AG04450 (cell line): ENCODE data around the gene CAMKMT. TPM values are rescaled to one million over a fixed set of nuclear protein-coding genes. Genes with fewer than 3 reads are reported as not detected.

Experiments used
- CTCF ChIA-PET: fragments of 300-600, 350-600 bp; formaldehyde crosslinking; extraction: SDS; loops from one replicate; lab custom pipeline; 2022; ENCODE audit warnings: antibody characterized with exemption, inconsistent platforms; lab: Charles Lee
- POLR2A ChIA-PET: fragments of 350-600 bp; formaldehyde crosslinking; extraction: SDS; loops from one replicate; lab custom pipeline; 2021; ENCODE audit warnings: antibody characterized with exemption, inconsistent platforms; lab: Yijun Ruan, JAX
- DNase-seq: peaks from one replicate; pipeline ENCODE4 v3.0.0-alpha.2; 2011; ENCODE audit warnings: low read depth, low spot score
- H3K27ac ChIP-seq: one replicate; pipeline ENCODE4 v1.5.1; 2012; ENCODE audit warnings: low read depth, low read length, control low read depth
- H3K27me3 ChIP-seq: one replicate; pipeline ENCODE4 v1.6.0; 2012; ENCODE audit warnings: low read length; ENCODE audit not compliant: control insufficient read depth, insufficient read depth
- H3K4me3 ChIP-seq: 2 replicates; pipeline ENCODE4 v1.5.1; 2011; ENCODE audit warnings: mild to moderate bottlenecking, low read depth, low read length, control low read depth
- H3K9me3 ChIP-seq: 2 replicates; pipeline ENCODE4 v1.5.1; 2012; ENCODE audit warnings: low read length; ENCODE audit not compliant: control insufficient read depth, insufficient read depth
- CTCF ChIP-seq: IDR thresholded peaks from 2 replicates; pipeline ENCODE4 v1.5.1; 2011; ENCODE audit warnings: low read depth, low read length, control low read depth, inconsistent platforms
- polyA plus RNA-seq: library from polyadenylated mRNA; depleted of rRNA; stranded (reverse); fragments of >200 nt; gene quantifications from 2 replicates; pipeline ENCODE4 v1.2.3, GENCODE V29; 2011

CAMKMT gene
- polyA plus RNA-seq, 1 experiment: 10.2 TPM

- ChIA-PET CTCF (interaction anchor here (1.2 kb wide), 1 partner anchor 14 kb away, joined by 3 read pairs; no protein-coding TSS in a partner anchor), POLR2A (no interaction called here)
- Histone ChIP-seq H3K4me3 (no peak overlapping the region), H3K27me3 (no peaks in the 10 kb centered on the region), H3K27ac (no peak overlapping the region), H3K9me3 (no peaks in the 10 kb centered on the region)
- TF ChIP-seq CTCF: no peak
- no peak for DNase-seq
These were observed 32.4 kb upstream of the CAMKMT start for GRCh38 chr2:44329343-44329742.

DNA sequence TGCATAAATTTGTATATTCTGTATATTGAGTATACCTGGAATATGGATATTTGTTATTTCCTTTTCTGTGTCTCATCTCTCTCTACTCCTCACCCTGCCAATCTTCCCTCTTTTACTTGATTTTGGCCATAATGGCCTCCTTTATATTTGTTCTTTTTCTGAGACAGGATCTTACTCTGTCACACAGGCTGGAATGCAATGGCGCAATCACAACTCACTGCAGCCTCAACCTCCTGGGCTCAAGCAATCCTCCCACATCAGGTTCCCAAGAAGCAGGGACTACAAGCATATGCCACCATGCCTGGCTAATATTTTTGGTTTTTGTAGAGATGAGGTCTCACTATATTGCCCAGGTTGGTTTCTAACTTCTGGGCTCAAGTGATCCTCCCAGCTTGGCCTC lies 30.9 kb upstream of the CAMKMT start:
- POLR2A ChIA-PET: no interaction called here
- DNase-seq: no peak

DNA sequence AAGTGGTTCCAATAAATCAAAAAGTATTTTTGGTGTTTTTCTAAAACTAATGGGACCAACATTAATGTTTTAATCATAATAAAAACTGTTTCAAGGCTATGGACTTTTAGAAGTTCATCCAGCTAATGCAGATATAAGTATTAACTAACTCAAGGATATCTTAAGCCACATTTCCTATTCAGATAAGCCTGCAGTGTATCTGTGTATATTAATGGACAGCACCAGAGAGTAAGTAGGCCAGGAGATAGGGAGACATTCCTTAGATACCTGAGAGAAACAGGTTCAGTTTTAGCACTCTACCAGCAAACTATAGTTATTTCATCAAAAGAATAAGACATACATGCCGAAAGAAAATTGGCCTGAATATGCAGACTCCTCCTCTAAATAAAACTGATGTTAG lies 27.8 kb upstream of the CAMKMT start:
- Histone ChIP-seq H3K4me3 (no peak overlapping the region), H3K27me3 (no peaks in the 10 kb centered on the region), H3K27ac (no peak overlapping the region), H3K9me3 (no peaks in the 10 kb centered on the region)
- TF ChIP-seq CTCF: no peak
- ChIA-PET CTCF (no interaction called here), POLR2A (no interaction called here)
- DNase-seq: no peak

More for the DNA sequence above, 30.9 kb upstream of the CAMKMT start:
- TF ChIP-seq CTCF: no peak
- H3K27ac ChIP-seq: no peak overlapping the region
- no peak overlapping the region for H3K4me3 ChIP-seq
- no peaks in the 10 kb centered on the region for H3K9me3 ChIP-seq
- CTCF ChIA-PET: no interaction called here
- no peaks in the 10 kb centered on the region for H3K27me3 ChIP-seq

GRCh38 chr2:44335806-44336538 lies 25.8 kb upstream of the CAMKMT start:
- TF ChIP-seq CTCF: no peak
- Histone ChIP-seq H3K9me3 (no peaks in the 10 kb centered on the region), H3K4me3 (no peak overlapping the region), H3K27me3 (no peaks in the 10 kb centered on the region), H3K27ac (no peak overlapping the region)
- POLR2A ChIA-PET: no interaction called here
- CTCF ChIA-PET: interaction anchor here (1.3 kb wide), 1 partner anchor 292 kb away, joined by 4 read pairs; no protein-coding TSS in a partner anchor
- DNase-seq: no peak

- no peak overlapping the region for H3K27ac ChIP-seq
- no peaks in the 10 kb centered on the region for H3K9me3 ChIP-seq
- POLR2A ChIA-PET: interaction anchor here (0.7 kb wide), 1 partner anchor 242 kb away, joined by 4 read pairs; no protein-coding TSS in a partner anchor
- H3K27me3 ChIP-seq: no peaks in the 10 kb centered on the region
- no peak overlapping the region for H3K4me3 ChIP-seq
- no peak for DNase-seq
- no peak for TF ChIP-seq CTCF
- CTCF ChIA-PET: interaction anchor here (0.6 to 1.8 kb wide), 9 partner anchors 10 to 1176 kb away, joined by 3 to 5 read pairs (median 3); partner anchors contain the start of gene CAMKMT
These were observed 18.9 kb upstream of the CAMKMT start for GRCh38 chr2:44342854-44343253.
